ENCODE results near the gene FBXO34. TPM values are rescaled to one million over a fixed set of nuclear protein-coding genes. Genes with fewer than 3 reads are reported as not detected.

Gene FBXO34
- total RNA-seq, 2 experiments from 2014 or later = 28.3 to 29.7 TPM

GRCh38 chr14:55399852-55400251 lies 128.6 kb downstream of the FBXO34 start:
- H3K4me3 ChIP-seq (ENCODE audit: low read length) = no peak overlapping the region
- H3K36me3 ChIP-seq (ENCODE audit: insufficient read depth, low read length) = peaks cover 20% of the 10 kb centered on the region
- Mint-ChIP-seq H3K36me3 (ENCODE audit: low read depth) (peaks cover 36% of the 10 kb centered on the region), H3K4me3 (no peak overlapping the region), H3K27me3 (no peaks in the 10 kb centered on the region), H3K4me1 (ENCODE audit: low read depth) (peaks cover 38% of the 10 kb centered on the region), H3K27ac (no peak overlapping the region), H3K9me3 (no peaks in the 10 kb centered on the region)
- ATAC-seq (ENCODE audit: poor library complexity) (no peak), DNase-seq (no peak)
- POLR2A ChIA-PET = no interaction called here
- no peaks in the 10 kb centered on the region for H3K27me3 ChIP-seq (ENCODE audit: control insufficient read depth in 1 of 2, insufficient read depth in 2 of 2, low read length in 2 of 2)
- no peak overlapping the region for H3K27ac ChIP-seq (ENCODE audit: low read depth in 1 of 2, low read length in 2 of 2)
- CTCF ChIA-PET = no interaction called here
- H3K4me1 ChIP-seq (ENCODE audit: insufficient read depth, low read length) = peaks cover 4% of the 10 kb centered on the region
- TF ChIP-seq CTCF (IDR thresholded peaks at IDR 0.05) = no peak
- H3K9me3 ChIP-seq (ENCODE audit: control insufficient read depth in 1 of 2, insufficient read depth in 1 of 2, low read length in 2 of 2) = no peaks in the 10 kb centered on the region
- intact Hi-C loops (cut with DNase I, micrococcal nuclease) = no loop called here

- peaks cover 56% of the 10 kb centered on the region for H3K4me1 Mint-ChIP-seq (ENCODE audit: low read depth)
- no peak overlapping the region for H3K27ac Mint-ChIP-seq
Observed at GRCh38 chr14:55401751-55402150, 130.5 kb downstream of the FBXO34 start.

More at GRCh38 chr14:55401751-55402150, 130.5 kb downstream of the FBXO34 start:
- Mint-ChIP-seq H3K27me3 (no peaks in the 10 kb centered on the region), H3K36me3 (ENCODE audit: low read depth) (peaks cover 22% of the 10 kb centered on the region), H3K9me3 (no peaks in the 10 kb centered on the region), H3K4me3 (no peak overlapping the region)
- no peak overlapping the region for H3K4me3 ChIP-seq (ENCODE audit: low read length)
- no peaks in the 10 kb centered on the region for H3K9me3 ChIP-seq (ENCODE audit: control insufficient read depth in 1 of 2, insufficient read depth in 1 of 2, low read length in 2 of 2)
- intact Hi-C loops (cut with DNase I, micrococcal nuclease) = no loop called here
- DNase-seq = no peak
- POLR2A ChIA-PET = no interaction called here
- CTCF ChIA-PET = no interaction called here
- ATAC-seq (ENCODE audit: poor library complexity) = no peak
- no peak for TF ChIP-seq CTCF (IDR thresholded peaks at IDR 0.05)
- H3K36me3 ChIP-seq (ENCODE audit: insufficient read depth, low read length) = peaks cover 10% of the 10 kb centered on the region
- no peak overlapping the region for H3K27ac ChIP-seq (ENCODE audit: low read depth in 1 of 2, low read length in 2 of 2)
- H3K27me3 ChIP-seq (ENCODE audit: control insufficient read depth in 1 of 2, insufficient read depth in 2 of 2, low read length in 2 of 2) = no peaks in the 10 kb centered on the region
- peaks cover 4% of the 10 kb centered on the region for H3K4me1 ChIP-seq (ENCODE audit: insufficient read depth, low read length)

Other genes starting within 250 kb of the FBXO34 start
- 1 to 10 TPM; 1.8 to 2.2 TPM for gene WDHD1, start 244.3 kb upstream of the FBXO34 start, total RNA-seq
- 10 to 100 TPM; 19.5 to 20.7 TPM for gene SOCS4, start 244.2 kb upstream of the FBXO34 start, total RNA-seq
- gene MAPK1IP1L, start 219.8 kb upstream of the FBXO34 start, total RNA-seq = 100 to 1,000 TPM; 198 to 207 TPM
- 10 to 100 TPM; 11.7 to 12.1 TPM for gene LGALS3, start 142.2 kb upstream of the FBXO34 start, total RNA-seq
- under 1 TPM in 1 of 2 experiments, not detected in 1; 0.25 TPM for gene DLGAP5, start 79.8 kb upstream of the FBXO34 start, total RNA-seq
- 10 to 100 TPM; 19.9 to 20.5 TPM for gene ATG14, start 140.4 kb downstream of the FBXO34 start, total RNA-seq
- not detected for gene TBPL2, start 169.2 kb downstream of the FBXO34 start, total RNA-seq

Measured in CD4-positive, alpha-beta T cell (primary cell).